Middle frontal gyrus (tissue), 1 donor: ENCODE results near the gene PLXDC2.
"Not testable (repeated sequence)": the region's sequence is repeated elsewhere in the genome, so short reads cannot be mapped to it uniquely, and the experiment has no call there.

ENCODE experiments used
- DNase-seq: peaks from one replicate; pipeline ENCODE4 v3.0.0-alpha.2; 2015; ENCODE audit warnings: low spot score; ENCODE audit errors: extremely low spot score

The PLXDC2 gene

GRCh38 chr10:20040012-20040411, 223.8 kb downstream of the PLXDC2 start:
- DNase-seq = no peak

DNA sequence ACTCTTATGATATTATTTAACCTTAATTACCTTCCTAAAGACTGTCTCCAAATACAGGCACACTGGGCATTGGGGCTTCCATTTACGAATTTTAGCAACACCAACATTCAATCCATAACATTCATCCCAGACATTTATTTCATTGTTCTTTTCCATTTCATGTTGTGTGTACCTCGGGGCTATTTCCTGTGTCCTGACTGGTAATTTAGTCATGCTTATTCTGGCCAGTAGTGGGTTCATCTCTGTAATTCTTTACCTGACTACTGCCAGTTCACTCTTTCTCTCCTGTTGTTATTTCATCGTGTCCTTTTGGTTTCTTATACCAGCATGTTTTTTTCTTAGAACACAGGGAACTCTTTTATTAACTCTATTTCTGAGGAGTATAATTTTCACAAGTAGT, 225.7 kb downstream of the PLXDC2 start:
- DNase-seq = no peak

GRCh38 chr10:20045100-20045499, 228.9 kb downstream of the PLXDC2 start:
- not testable (repeated sequence) for DNase-seq

DNA sequence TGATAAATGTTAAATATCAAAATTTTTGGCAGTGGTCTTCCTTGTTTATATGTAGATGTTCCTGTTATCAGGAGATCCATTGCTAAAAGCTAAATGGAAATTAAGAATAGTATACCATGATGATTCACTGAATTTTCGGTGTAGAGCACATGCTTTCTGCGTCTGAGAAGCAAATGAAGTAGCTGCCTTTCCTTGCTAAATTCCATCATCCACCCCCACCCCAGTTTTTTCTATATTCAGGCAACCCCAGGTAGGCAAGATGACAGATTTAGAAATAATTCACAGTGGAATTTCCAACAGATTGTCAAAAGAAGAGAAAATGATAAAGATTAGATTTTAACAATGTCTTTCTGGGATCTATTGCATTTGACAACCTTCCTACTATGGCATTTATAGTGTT, 231.9 kb downstream of the PLXDC2 start:
- DNase-seq = no peak

DNA sequence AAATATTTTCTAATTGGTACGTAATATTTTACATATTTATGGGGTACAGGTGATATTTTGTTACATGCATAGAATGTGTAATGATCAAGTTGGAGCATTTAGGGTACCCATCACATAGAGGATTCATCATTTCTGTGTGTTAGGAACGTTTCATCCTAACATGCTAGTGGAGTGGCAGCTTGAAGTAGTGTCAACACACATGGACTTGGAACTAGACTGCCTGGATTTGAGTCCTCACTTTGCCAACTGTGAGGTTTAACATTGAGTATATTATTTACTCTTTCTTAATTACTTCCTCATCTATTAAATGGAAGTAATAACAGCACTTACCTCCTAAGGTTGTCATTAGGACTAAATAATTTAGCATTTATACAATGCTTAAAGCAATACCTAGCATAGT, 241.9 kb downstream of the PLXDC2 start:
- DNase-seq = no peak

GRCh38 chr10:20059084-20059835, 243.0 kb downstream of the PLXDC2 start:
- DNase-seq = no peak

DNA sequence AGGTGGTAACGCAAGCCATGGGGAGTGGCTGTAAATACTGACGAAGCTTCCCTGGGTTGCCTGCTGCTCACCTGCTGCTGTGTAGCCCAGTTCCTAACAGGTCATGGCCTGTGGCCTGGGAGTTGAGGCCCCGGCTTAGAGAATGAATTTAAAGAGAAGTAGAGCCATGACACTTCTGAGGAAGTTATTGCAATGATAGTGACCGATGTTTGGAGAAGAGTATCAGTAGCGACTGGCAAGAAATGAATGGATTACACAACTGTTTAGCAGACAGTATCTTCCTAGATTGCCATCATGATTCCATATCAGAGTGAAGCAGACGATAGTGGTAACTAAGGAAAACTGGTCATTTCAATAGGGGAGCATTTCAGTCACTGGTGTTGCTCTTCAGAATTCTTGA, 249.6 kb downstream of the PLXDC2 start:
- DNase-seq = no peak

- no peak for DNase-seq
Observed at GRCh38 chr10:20073167-20073566, 256.9 kb downstream of the PLXDC2 start.

GRCh38 chr10:20075713-20076112, 259.5 kb downstream of the PLXDC2 start:
- no peak for DNase-seq

- no peak for DNase-seq
Observed at GRCh38 chr10:20084451-20084850, 268.2 kb downstream of the PLXDC2 start.

- DNase-seq = no peak
Observed at GRCh38 chr10:20085115-20085514, 268.9 kb downstream of the PLXDC2 start.

- DNase-seq = no peak
Observed at GRCh38 chr10:20087353-20087752, 271.1 kb downstream of the PLXDC2 start.

DNA sequence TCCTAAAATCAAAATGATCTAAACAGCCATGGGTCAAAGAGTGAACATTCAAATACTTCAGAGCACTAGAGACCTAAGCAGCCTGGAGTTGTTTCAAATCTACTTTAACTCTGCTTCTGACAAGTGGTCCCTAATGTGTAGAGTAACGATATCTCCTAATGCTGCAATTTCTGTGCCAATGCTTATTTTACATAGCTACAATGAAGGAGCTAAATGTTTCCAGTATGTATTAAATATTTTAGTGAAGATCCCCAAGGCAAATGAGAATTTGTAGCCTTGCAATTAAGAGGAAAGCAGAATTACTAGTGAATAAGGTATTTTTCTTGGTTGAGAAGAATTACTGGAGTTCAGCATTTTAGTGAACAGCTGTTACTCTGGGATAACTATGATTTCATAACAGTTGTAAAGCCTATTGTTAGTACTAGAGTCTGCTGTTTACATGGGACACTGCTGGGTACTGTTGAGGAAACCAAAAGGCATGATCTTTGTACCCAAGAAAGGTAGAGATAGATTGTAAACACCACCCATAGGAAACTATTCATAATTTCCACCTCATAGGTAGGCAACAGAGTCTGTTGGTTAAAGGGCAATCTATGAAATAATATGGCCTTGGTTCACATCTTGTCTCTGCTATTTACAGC, 271.9 kb downstream of the PLXDC2 start:
- no peak for DNase-seq

GRCh38 chr10:20089879-20090278, 273.6 kb downstream of the PLXDC2 start:
- no peak for DNase-seq

GRCh38 chr10:20090831-20091230, 274.6 kb downstream of the PLXDC2 start:
- no peak for DNase-seq

DNA sequence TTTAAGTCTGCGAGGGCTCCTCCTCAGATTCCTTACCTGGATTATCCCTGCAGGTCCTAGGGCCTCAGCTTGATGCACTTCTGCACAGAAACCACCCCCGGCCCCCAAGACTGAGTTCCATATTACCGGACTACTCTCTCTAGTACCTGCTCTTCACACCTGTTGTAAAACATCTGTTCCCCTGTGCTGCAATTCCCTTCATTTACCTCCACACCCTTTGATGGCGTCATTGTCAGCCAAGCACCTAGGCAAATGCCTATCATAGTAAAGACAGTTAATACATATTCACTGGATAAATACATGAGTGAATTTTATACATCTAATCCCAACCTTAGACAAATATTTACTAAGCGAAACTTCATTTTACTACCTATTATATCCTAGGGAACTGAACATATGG, 275.5 kb downstream of the PLXDC2 start:
- no peak for DNase-seq

- no peak for DNase-seq
Observed at GRCh38 chr10:20093600-20093999, 277.4 kb downstream of the PLXDC2 start.

GRCh38 chr10:20094226-20094976, 278.2 kb downstream of the PLXDC2 start:
- no peak for DNase-seq

- no peak for DNase-seq
Observed at GRCh38 chr10:20100171-20100570, 283.9 kb downstream of the PLXDC2 start.

DNA sequence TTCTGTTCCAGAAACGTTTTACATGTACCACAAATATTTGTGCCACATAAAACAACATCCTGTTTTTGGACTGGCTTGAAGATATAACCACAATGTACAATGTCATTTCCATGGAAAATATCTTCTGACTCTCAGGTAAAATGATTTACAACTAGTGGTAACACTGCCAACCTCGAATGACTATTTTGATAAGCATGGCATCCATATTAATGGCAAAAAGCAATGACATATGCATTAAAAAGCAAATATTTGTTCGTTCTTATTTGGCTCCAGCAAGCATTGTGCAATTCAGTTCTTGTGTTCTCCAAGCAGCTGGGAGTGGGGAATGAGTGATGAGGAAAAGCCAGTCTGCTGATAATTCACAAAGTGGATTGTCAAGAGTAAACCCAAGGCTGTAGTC, 289.0 kb downstream of the PLXDC2 start:
- DNase-seq = no peak

GRCh38 chr10:20105931-20106330, 289.7 kb downstream of the PLXDC2 start:
- no peak for DNase-seq

DNA sequence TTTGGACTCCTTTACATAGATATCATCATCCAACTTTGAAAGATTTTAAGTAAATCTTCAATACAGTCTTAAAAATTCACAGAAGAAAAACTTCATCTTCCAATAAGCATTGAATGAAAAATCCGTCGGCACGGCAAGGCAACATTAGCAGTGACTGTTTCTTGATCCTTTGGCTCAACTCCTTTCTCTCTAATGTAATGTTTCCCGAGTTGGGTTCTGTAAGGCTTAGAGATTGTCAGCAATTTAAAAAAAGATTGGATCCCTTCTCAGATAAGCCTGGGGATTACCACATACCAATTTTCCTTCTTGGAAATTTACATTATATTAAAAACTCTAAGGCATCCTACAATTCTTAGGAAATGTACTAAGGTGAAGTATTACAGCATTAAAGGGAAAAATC, 291.8 kb downstream of the PLXDC2 start:
- no peak for DNase-seq
